ENCODE data around the gene ATAD3B.

Gene ATAD3B

DNA sequence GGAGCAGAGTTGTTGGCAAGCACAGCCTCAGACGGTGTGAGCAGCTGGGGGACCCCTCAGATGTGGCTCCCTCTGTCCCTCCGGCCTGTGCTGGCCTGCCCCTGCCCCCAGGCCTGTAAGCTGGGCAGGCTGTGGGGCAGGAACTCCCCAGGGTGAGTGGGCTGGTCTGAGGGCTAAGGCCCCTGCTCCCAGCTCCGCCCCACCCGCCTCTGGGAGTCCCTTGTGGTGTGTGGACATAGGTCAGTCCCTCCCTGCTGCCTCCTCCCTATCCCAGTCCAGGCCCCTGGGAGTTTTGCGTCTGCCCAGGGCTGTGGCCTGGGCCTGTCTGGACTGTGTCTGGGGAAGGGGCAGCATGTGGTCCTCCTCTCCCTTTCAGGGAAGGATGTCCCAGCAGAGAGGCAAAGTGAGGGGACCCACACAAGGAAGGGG is 39.7 kb upstream of the ATAD3B start:
- DNase-seq (ENCODE audit: low read depth, low spot score), result no peak
- no peak overlapping the region for H3K27ac ChIP-seq
- H3K36me3 ChIP-seq (ENCODE audit: insufficient read depth, low read length), result no peaks in the 10 kb centered on the region
- TF ChIP-seq FOXP2 (optimal IDR thresholded peaks at IDR 0.05; ENCODE audit: control extremely low read depth, extremely low read length, insufficient read depth) (no peak), POLR2AphosphoS5 (IDR thresholded peaks at IDR 0.05; ENCODE audit: borderline replicate concordance, low read depth, low read length) (no peak), EZH2 (IDR thresholded peaks at IDR 0.05) (no peak)
- no peaks in the 10 kb centered on the region for H3K9me3 ChIP-seq (ENCODE audit: low read depth, low read length)
- no peak overlapping the region for H3K9ac ChIP-seq (ENCODE audit: insufficient read length)
- H3K4me3 ChIP-seq, result no peak overlapping the region

DNA sequence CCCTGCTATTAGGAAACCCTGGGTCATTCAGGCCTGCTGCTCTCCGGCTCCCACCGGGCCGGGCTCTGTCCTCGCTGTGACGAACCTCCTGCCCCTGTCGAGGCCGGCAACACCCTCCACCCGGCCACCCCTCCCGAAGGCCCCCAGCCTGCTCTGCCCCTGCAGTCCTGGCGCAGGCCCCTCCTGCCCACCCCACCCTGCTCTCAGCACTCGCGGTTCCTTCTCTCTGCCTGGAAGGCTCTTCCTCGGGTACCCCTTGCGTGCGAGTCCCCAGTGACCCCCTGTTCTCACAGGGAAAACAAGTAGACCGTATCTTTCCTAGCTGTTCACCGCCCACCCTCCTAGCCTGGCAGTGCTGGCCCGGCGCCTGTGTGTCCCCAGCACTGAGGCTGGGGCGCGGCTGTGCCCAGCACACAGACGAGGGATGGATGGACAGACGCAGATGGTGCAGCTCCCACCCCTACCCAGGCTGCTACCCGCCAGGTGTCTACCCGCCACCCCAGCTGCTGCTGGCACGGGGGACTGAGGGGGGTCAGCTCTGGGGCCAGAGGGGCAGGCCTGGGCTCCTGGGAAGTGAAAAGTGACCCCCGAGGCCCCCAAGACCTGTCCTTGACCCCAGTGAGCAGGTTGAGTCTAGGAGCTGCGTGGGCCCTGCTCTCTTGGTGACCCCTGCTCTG is 39.2 kb upstream of the ATAD3B start:
- Histone ChIP-seq H3K36me3 (ENCODE audit: insufficient read depth, low read length) (no peaks in the 10 kb centered on the region), H3K27ac (no peak overlapping the region), H3K9ac (ENCODE audit: insufficient read length) (no peak overlapping the region), H3K9me3 (ENCODE audit: low read depth, low read length) (no peaks in the 10 kb centered on the region), H3K4me3 (no peak overlapping the region)
- no peak for TF ChIP-seq POLR2AphosphoS5 (IDR thresholded peaks at IDR 0.05; ENCODE audit: borderline replicate concordance, low read depth, low read length)
- no peak for TF ChIP-seq EZH2 (IDR thresholded peaks at IDR 0.05)
- no peak for TF ChIP-seq FOXP2 (optimal IDR thresholded peaks at IDR 0.05; ENCODE audit: control extremely low read depth, extremely low read length, insufficient read depth)
- no peak for DNase-seq (ENCODE audit: low read depth, low spot score)

DNA sequence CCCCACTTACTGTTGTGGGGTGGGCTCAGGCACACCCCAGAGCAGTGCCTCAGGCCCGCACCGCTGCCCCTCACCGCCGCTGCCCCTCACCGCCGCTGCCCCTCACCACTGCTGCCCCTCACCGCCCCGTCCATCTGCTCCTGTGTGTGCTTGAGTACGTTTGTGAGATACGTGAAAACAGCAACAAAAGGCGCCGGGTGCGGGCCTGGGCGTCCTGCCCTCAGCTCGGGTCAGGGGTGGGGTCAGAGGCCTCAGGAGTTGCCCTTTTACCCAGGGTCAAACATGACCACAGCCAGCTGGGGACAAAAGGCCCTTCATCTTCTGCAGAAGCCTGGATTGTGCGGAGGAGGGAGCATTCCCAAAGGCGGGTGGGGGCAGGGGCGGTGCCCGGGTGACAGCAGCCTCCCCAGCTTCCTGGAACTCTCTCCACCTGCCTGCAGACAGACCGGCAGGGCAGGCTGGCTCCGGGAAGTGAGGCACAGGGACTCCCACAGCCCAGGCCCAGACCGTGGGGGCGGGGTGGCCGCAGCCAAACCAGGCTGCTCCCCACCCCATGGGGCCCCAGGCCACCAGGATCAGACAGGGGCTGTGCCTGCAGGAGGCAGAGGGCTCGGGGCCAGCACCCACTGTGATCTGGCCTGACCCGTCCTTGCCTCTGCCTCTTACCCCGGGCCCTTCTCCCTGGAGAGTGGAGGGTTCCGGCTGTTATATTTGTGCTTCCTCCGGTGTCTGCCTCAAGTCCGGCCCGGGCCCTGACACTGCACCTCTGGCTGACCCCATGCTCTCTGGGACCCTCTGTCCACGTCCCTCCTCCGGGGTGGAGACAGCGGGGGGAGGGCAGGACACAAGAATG is 38.4 kb upstream of the ATAD3B start:
- DNase-seq (ENCODE audit: low read depth, low spot score), result no peak
- no peak overlapping the region for H3K4me3 ChIP-seq

DNA sequence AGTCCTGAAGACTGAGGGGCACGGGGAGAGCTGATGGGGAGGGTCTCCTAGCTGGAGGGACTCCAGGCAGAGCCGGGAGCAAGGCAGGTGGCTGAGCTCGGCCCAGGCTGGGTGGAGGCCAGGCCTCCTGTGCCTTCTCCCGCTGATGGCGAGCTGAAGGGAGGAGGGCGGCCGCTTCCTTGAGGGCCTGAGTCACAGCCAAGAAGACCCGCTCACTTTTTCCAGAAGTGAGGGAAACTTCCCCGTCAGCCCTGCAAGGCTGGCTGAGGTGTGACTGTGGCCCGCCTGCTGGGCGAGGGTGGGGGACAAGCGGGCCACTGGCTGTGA is 37.8 kb upstream of the ATAD3B start:
- Histone ChIP-seq H3K36me3 (ENCODE audit: insufficient read depth, low read length) (no peaks in the 10 kb centered on the region), H3K9ac (ENCODE audit: insufficient read length) (no peak overlapping the region), H3K9me3 (ENCODE audit: low read depth, low read length) (no peaks in the 10 kb centered on the region), H3K27ac (no peak overlapping the region), H3K4me3 (no peak overlapping the region)
- TF ChIP-seq POLR2AphosphoS5 (IDR thresholded peaks at IDR 0.05; ENCODE audit: borderline replicate concordance, low read depth, low read length) (no peak), FOXP2 (optimal IDR thresholded peaks at IDR 0.05; ENCODE audit: control extremely low read depth, extremely low read length, insufficient read depth) (no peak), EZH2 (IDR thresholded peaks at IDR 0.05) (no peak)
- no peak for DNase-seq (ENCODE audit: low read depth, low spot score)

More for the DNA sequence above, 38.4 kb upstream of the ATAD3B start:
- no peak overlapping the region for H3K9ac ChIP-seq (ENCODE audit: insufficient read length)
- TF ChIP-seq FOXP2 (optimal IDR thresholded peaks at IDR 0.05; ENCODE audit: control extremely low read depth, extremely low read length, insufficient read depth), result no peak
- TF ChIP-seq POLR2AphosphoS5 (IDR thresholded peaks at IDR 0.05; ENCODE audit: borderline replicate concordance, low read depth, low read length), result no peak
- no peak for TF ChIP-seq EZH2 (IDR thresholded peaks at IDR 0.05)
- no peaks in the 10 kb centered on the region for H3K9me3 ChIP-seq (ENCODE audit: low read depth, low read length)
- no peaks in the 10 kb centered on the region for H3K36me3 ChIP-seq (ENCODE audit: insufficient read depth, low read length)
- H3K27ac ChIP-seq, result no peak overlapping the region

DNA sequence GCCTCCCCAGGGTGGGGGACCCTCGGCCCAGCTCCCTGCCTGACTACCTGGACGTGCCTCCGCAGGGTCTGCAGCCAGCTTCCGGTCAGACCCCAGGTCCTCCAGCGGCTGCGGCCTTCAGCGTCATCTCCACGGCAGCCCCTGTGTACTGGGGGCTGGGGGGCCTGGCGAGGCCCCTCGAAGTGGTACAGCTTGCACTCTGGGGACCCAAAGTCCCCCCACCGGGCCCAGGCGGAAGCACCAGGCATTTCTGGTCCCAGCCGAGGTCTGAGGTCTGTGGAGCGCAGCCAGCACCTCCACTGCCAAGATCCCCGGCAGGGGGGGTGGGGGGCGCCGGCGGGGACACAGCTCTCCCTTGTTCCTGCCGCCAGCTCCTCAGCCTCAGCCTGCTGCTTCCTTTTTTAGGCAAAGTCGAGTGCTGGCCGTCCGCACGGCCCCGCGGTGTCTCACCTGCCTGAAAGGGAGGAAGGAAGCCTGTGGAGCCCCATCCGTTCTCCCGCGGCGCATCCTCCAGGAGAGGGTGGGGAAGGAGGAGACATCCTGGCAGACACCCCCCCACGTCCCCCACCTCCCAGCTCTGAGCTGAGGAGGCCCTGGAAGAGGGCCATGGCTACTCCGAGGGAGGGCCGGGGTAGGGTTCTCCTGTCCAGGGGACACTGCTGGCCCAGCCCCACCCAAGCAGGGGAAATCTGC is 37.3 kb upstream of the ATAD3B start:
- H3K27ac ChIP-seq, result no peak overlapping the region
- TF ChIP-seq EZH2 (IDR thresholded peaks at IDR 0.05), result no peak
- no peak overlapping the region for H3K4me3 ChIP-seq
- no peaks in the 10 kb centered on the region for H3K9me3 ChIP-seq (ENCODE audit: low read depth, low read length)
- no peak overlapping the region for H3K9ac ChIP-seq (ENCODE audit: insufficient read length)
- DNase-seq (ENCODE audit: low read depth, low spot score), result no peak
- H3K36me3 ChIP-seq (ENCODE audit: insufficient read depth, low read length), result no peaks in the 10 kb centered on the region

DNA sequence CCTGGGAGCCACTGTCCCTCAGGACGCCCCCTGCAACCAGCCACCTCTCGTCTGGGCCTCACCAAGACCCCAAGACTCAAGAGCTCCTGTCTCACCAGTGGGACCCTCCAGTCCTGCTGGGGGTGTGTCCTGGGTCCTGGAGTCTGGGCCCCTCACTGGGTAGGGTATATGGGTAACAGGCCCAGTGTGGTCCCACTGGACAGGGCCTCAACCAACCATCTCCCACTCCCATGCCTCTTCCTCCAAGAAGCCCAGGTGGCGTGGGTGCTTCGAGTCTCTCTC is 36.8 kb upstream of the ATAD3B start:
- DNase-seq (ENCODE audit: low read depth, low spot score), result no peak
- no peak overlapping the region; the same call in 1 of the 2 replicates for H3K4me3 ChIP-seq
- no peak overlapping the region for H3K27ac ChIP-seq
- H3K36me3 ChIP-seq (ENCODE audit: insufficient read depth, low read length), result no peaks in the 10 kb centered on the region
- H3K9ac ChIP-seq (ENCODE audit: insufficient read length), result no peak overlapping the region
- TF ChIP-seq EZH2 (IDR thresholded peaks at IDR 0.05) (no peak), POLR2AphosphoS5 (IDR thresholded peaks at IDR 0.05; ENCODE audit: borderline replicate concordance, low read depth, low read length) (no peak), FOXP2 (optimal IDR thresholded peaks at IDR 0.05; ENCODE audit: control extremely low read depth, extremely low read length, insufficient read depth) (no peak)
- no peaks in the 10 kb centered on the region for H3K9me3 ChIP-seq (ENCODE audit: low read depth, low read length)

DNA sequence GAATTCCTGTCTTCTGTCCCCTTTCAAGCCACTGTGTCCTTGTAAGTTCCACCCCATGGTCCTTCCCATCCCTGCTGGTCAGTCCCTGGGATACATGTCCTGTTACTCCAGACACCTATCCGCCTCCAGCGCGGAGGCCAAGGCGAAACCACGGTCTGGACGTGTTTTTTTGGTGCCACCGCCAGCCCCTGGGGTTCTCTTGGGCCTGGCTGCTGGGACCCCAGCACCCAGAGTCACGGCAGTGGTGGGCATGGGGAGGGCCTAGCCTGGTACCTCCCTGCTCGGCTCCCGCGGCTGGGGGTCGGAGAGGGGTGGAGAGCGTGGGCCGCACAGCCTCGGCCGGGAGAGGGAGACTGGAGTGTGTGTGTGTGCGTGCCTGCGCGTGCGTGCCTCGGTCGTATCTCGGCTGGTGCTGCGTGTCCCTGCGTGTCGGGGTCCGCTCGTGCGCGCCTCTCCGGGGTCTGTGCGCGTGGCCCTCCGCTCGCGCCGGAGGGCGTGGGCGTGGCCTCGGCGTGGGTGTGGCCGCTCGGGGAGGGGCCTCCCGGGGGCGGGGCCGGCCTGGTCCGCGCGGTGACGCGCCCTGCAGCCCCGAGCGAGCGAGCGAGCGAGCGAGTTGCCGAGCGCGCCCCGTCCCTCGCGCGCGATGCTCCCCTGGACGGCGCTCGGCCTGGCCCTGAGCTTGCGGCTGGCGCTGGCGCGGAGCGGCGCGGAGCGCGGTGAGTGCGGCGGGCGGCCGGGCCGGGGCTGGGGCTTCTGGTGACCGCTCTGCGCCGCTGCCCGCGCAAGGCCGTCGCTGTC is 36.3 kb upstream of the ATAD3B start, which contains the start of gene VWA1:
Gene VWA1, plus strand, starts transcription at position 585 of the 798 bp plus-strand sequence. Its CDS starts 59 bp downstream, at position 644.
- Histone ChIP-seq H3K27ac (no peak within 1 kb of the TSS), H3K9ac (ENCODE audit: insufficient read length) (peak within 1 kb of the TSS; percentile 14), H3K9me3 (ENCODE audit: low read depth, low read length) (no peaks in the 10 kb centered on the region), H3K36me3 (ENCODE audit: insufficient read depth, low read length) (no peaks in the 10 kb centered on the region), H3K4me3 (peak within 1 kb of the TSS; percentile 73)
- DNase-seq (ENCODE audit: low read depth, low spot score), result no peak
- TF ChIP-seq POLR2AphosphoS5 (IDR thresholded peaks at IDR 0.05; ENCODE audit: borderline replicate concordance, low read depth, low read length) (peak; percentile 43; the same call in 1 of the 2 replicates), FOXP2 (optimal IDR thresholded peaks at IDR 0.05; ENCODE audit: control extremely low read depth, extremely low read length, insufficient read depth) (no peak), EZH2 (IDR thresholded peaks at IDR 0.05) (no peak)
